ENCODE results near the gene CMSS1. TPM values are rescaled to one million over a fixed set of nuclear protein-coding genes. Genes with fewer than 3 reads are reported as not detected.

The CMSS1 gene
- total RNA-seq, 1 experiment from 2014 or later: 70.6 TPM

- POLR2A ChIA-PET: no interaction called here
- TF ChIP-seq, protein P1, sequence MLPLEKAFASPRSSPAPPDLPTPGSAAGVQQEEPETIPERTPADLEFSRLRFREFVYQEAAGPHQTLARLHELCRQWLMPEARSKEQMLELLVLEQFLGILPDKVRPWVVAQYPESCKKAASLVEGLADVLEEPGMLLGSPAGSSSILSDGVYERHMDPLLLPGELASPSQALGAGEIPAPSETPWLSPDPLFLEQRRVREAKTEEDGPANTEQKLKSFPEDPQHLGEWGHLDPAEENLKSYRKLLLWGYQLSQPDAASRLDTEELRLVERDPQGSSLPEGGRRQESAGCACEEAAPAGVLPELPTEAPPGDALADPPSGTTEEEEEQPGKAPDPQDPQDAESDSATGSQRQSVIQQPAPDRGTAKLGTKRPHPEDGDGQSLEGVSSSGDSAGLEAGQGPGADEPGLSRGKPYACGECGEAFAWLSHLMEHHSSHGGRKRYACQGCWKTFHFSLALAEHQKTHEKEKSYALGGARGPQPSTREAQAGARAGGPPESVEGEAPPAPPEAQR (CRISPR knock-in tag; IDR thresholded peaks at IDR 0.05): no peak
- TF ChIP-seq TCF7 (CRISPR knock-in tag; IDR thresholded peaks at IDR 0.05; ENCODE audit: low read depth) (no peak), CTCF (IDR thresholded peaks at IDR 0.05) (peak; percentile 64), ARID4B (CRISPR knock-in tag; IDR thresholded peaks at IDR 0.05; ENCODE audit: borderline replicate concordance) (no peak), RELA (CRISPR knock-in tag; IDR thresholded peaks at IDR 0.05; ENCODE audit: borderline replicate concordance) (no peak), ZNF138 (CRISPR knock-in tag; conservative IDR thresholded peaks at IDR 0.05) (no peak), SP1 (CRISPR knock-in tag; conservative IDR thresholded peaks at IDR 0.05) (no peak), NFE2L1 (CRISPR knock-in tag; IDR thresholded peaks at IDR 0.05) (no peak), FOXP1 (CRISPR knock-in tag; IDR thresholded peaks at IDR 0.05; ENCODE audit: borderline replicate concordance) (no peak)
- ATAC-seq: peak; percentile 86
- no peak overlapping the region for H3K27ac Mint-ChIP-seq
- H3K4me3 Mint-ChIP-seq: no peak overlapping the region
- H3K36me3 Mint-ChIP-seq: peaks cover 34% of the 10 kb centered on the region
- CTCF ChIA-PET: interaction anchor here (0.7 to 2.4 kb wide), 11 partner anchors 9 to 446 kb away, joined by 3 to 9 read pairs (median 4); partner anchors contain the start of genes CMSS1 and COL8A1
- H3K4me1 Mint-ChIP-seq: no peaks in the 10 kb centered on the region
- H3K9me3 Mint-ChIP-seq: peaks cover 38% of the 10 kb centered on the region
- H3K27me3 Mint-ChIP-seq (ENCODE audit: low read depth): peaks cover 4% of the 10 kb centered on the region
- peak; percentile 59 for DNase-seq (ENCODE audit: low spot score)
Measured at GRCh38 chr3:99808163-99808794, 9.4 kb upstream of the CMSS1 start.

GRCh38 chr3:99809565-99809964 is 8.1 kb upstream of the CMSS1 start:
- DNase-seq (ENCODE audit: low spot score): no peak
- H3K27ac Mint-ChIP-seq: no peak overlapping the region
- H3K9me3 Mint-ChIP-seq: peaks cover 26% of the 10 kb centered on the region
- H3K27me3 Mint-ChIP-seq (ENCODE audit: low read depth): peaks cover 4% of the 10 kb centered on the region
- ChIA-PET CTCF (interaction anchor here (2.4 kb wide), 1 partner anchor 8 kb away, joined by 9 read pairs; the partner anchor contains the start of gene CMSS1), POLR2A (no interaction called here)
- peaks cover 23% of the 10 kb centered on the region for H3K36me3 Mint-ChIP-seq
- H3K4me3 Mint-ChIP-seq: no peak overlapping the region
- no peaks in the 10 kb centered on the region for H3K4me1 Mint-ChIP-seq
- no peak for ATAC-seq
- no peak for TF ChIP-seq MYBL2 (CRISPR knock-in tag; IDR thresholded peaks at IDR 0.05)
- no peak for TF ChIP-seq ZNF671 (CRISPR knock-in tag; IDR thresholded peaks at IDR 0.05)
- TF ChIP-seq, protein P2, sequence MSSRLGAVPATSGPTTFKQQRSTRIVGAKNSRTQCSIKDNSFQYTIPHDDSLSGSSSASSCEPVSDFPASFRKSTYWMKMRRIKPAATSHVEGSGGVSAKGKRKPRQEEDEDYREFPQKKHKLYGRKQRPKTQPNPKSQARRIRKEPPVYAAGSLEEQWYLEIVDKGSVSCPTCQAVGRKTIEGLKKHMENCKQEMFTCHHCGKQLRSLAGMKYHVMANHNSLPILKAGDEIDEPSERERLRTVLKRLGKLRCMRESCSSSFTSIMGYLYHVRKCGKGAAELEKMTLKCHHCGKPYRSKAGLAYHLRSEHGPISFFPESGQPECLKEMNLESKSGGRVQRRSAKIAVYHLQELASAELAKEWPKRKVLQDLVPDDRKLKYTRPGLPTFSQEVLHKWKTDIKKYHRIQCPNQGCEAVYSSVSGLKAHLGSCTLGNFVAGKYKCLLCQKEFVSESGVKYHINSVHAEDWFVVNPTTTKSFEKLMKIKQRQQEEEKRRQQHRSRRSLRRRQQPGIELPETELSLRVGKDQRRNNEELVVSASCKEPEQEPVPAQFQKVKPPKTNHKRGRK (CRISPR knock-in tag; IDR thresholded peaks at IDR 0.05; ENCODE audit: borderline replicate concordance): no peak
- no peak for TF ChIP-seq ESRRA (CRISPR knock-in tag; IDR thresholded peaks at IDR 0.05; ENCODE audit: borderline replicate concordance)
- TF ChIP-seq ARID4B (CRISPR knock-in tag; IDR thresholded peaks at IDR 0.05; ENCODE audit: borderline replicate concordance): no peak
- TF ChIP-seq TEAD4 (CRISPR knock-in tag; IDR thresholded peaks at IDR 0.05): no peak
- TF ChIP-seq FOXK1 (CRISPR knock-in tag; IDR thresholded peaks at IDR 0.05): no peak
- TF ChIP-seq, protein P3, sequence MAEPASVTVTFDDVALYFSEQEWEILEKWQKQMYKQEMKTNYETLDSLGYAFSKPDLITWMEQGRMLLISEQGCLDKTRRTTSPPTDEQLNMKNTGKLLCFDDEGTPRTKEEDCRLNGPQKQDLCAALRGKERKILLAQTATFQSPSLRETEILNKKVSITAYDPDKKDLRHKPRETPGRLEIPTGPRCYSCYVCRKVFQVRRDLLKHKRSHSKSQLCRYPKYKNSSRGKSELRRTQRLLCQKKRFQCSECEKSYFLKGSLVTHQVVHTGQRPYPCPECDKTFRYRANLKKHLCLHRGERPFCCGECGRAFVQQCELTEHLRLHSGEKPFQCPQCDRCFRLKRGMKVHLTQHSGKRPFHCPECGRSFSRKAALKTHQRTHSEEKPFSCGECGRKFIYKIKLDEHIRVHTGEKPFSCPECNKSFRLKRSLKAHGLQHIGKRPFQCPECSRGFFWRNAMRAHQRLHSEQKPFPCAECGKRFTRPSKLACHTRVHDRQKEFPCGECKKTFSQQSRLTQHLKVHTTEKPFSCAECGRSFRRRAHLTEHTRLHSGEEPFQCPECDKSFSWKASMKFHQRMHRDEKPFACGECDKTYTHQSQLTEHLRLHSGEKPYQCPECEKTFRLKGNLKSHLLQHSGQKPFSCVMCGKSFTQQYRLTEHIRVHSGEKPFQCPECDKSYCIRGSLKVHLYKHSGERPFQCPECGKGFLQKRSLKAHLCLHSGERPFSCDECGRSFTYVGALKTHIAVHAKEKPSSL (CRISPR knock-in tag; conservative IDR thresholded peaks at IDR 0.05): no peak
- TF ChIP-seq OVOL2 (CRISPR knock-in tag; IDR thresholded peaks at IDR 0.05; ENCODE audit: borderline replicate concordance): no peak
- TF ChIP-seq ATF1 (CRISPR knock-in tag; IDR thresholded peaks at IDR 0.05): no peak
- TF ChIP-seq SOX15 (CRISPR knock-in tag; IDR thresholded peaks at IDR 0.05): no peak
